ENCODE results near the gene PHF24.

- TF ChIP-seq SRF (IDR thresholded peaks at IDR 0.05; ENCODE audit: low read depth in 2 of 2, low read length in 2 of 2) (no peak), SPI1 (IDR thresholded peaks at IDR 0.05; ENCODE audit: borderline replicate concordance, insufficient read depth, low read depth, low read length) (no peak), ATF2 (IDR thresholded peaks at IDR 0.05; ENCODE audit: low read length) (no peak), HDAC6 (IDR thresholded peaks at IDR 0.05; ENCODE audit: unreplicated experiment) (no peak), CBX3 (IDR thresholded peaks at IDR 0.05; ENCODE audit: borderline replicate concordance, low read depth) (no peak), FOS (IDR thresholded peaks at IDR 0.05; ENCODE audit: borderline replicate concordance, extremely low read depth, insufficient read length) (no peak), CTCF (IDR thresholded peaks at IDR 0.05 in 2 of 3, conservative IDR thresholded peaks at IDR 0.05 in 1 of 3; ENCODE audit: control insufficient read depth in 2 of 3, extremely low read depth in 1 of 3, insufficient read depth in 1 of 3, low read depth in 3 of 3, low read length in 3 of 3) (no peak), NRF1 (conservative IDR thresholded peaks at IDR 0.05; ENCODE audit: low read depth, low read length) (no peak), SIN3A (IDR thresholded peaks at IDR 0.05; ENCODE audit: low read depth, low read length) (no peak)
Measured at GRCh38 chr9:35002623-35003022, 44.5 kb downstream of the PHF24 start.
